Ovary (tissue), 9 donors: ENCODE data around the gene GRK6. TPM values are rescaled to one million over a fixed set of nuclear protein-coding genes. Genes with fewer than 3 reads are reported as not detected.

ENCODE experiments used
- DNase-seq, 5 donors: peaks; one replicate each; pipeline ENCODE4 v3.0.0-alpha.2; 2019 to 2020
- H3K27ac ChIP-seq, 2 donors: fragments of 200-600 bp; one replicate each; pipeline versions ENCODE4 v1.5.1 to v1.8.0; 2019 to 2022
- H3K27me3 ChIP-seq: fragments of 200-600 bp; one replicate; pipeline ENCODE4 v1.8.0; 2022
- H3K36me3 ChIP-seq: fragments of 200-600 bp; sonication (generic); one replicate; pipeline ENCODE4 v1.5.1; 2019
- H3K4me1 ChIP-seq: one replicate; pipeline ENCODE4 v1.8.1; 2013; ENCODE audit warnings: mild to moderate bottlenecking, moderate library complexity; ENCODE audit not compliant: insufficient read depth
- H3K4me3 ChIP-seq: fragments of 200-600 bp; sonication (generic); one replicate; pipeline ENCODE4 v1.5.1; 2017
- H3K9me3 ChIP-seq, 2 donors: fragments of 200-600 bp in 1 of 2; sonication (generic) in 1 of 2; one replicate each; pipeline versions ENCODE4 v1.5.1 to v1.8.1; 2013 to 2019; ENCODE audit warnings: mild to moderate bottlenecking in 1 of 2, moderate library complexity in 1 of 2
- CTCF ChIP-seq, 3 donors: fragments of 450-650 bp in 2 of 3; fragments of 200-600 bp in 1 of 3; IDR thresholded peaks; one replicate each; pipeline versions ENCODE4 v1.5.1 to v1.8.0; 2016 to 2022; ENCODE audit warnings: antibody characterized with exemption in 3 of 3, mild to moderate bottlenecking in 1 of 3
- EP300 ChIP-seq: sonication (generic); formaldehyde crosslinking; IDR thresholded peaks from one replicate; pipeline ENCODE4 v1.6.1; 2017; ENCODE audit warnings: antibody characterized with exemption
- POLR2A ChIP-seq: fragments of 450-650 bp; IDR thresholded peaks from one replicate; pipeline ENCODE4 v1.6.1; 2017; ENCODE audit warnings: antibody characterized with exemption, mild to moderate bottlenecking, moderate library complexity
- WGBS, 3 donors: extraction: QIAGEN DNeasy Blood & Tissue Kit in 1 of 3; methylation state at CpG; one replicate each; pipeline versions ENCODE4 v1.1.5 to v1.1.7; 2013 to 2017; 5-methylcytosine and 5-hydroxymethylcytosine counted together
- intact Hi-C, 4 donors: fragments of 100-400 bp; cut with DNase I; formaldehyde crosslinking; loops; one replicate each; pipeline versions ENCODE4 v1.11.0 to v1.15.1; 2022 to 2023
- polyA plus RNA-seq, 2 donors: library from polyadenylated mRNA; stranded (reverse); fragments of 200-250 nt in 1 of 2; fragments of 350-450 nt in 1 of 2; fragmentation: Illumina TruSeq in 1 of 2; extraction: RNeasy Lipid Tissue Mini Kit (QIAGEN cat#74804) in 1 of 2; gene quantifications; one replicate each; pipeline ENCODE4 v1.2.3, GENCODE V29; 2013 to 2014
- total RNA-seq, 7 donors: library from RNA; depleted of rRNA in 2 of 7; stranded (reverse); fragments of >200 nt in 2 of 7; fragmentation: NEBNext Ultra II Directional in 3 of 7; extraction: Animal tissue kit (Norgen Biotek cat#: 25700) in 3 of 7; gene quantifications; one replicate each; pipeline versions ENCODE4 v1.1.0 to v1.2.4, GENCODE V29; 2016 to 2023
- donor health status: DM: no; HTN: no; CAD: no; lungs with moderate emphysema.
- donor health status: DM: no; HTN: no; CAD: no.
- donor health status: Bipolar disorder and iron deficiency.
- donor health status: DM: yes; HTN: yes; CAD: no.
- donor health status: DM: no; HTN: no; CAD: no.
- donor health status: DM: yes; HTN: yes; CAD: no.

GRK6 gene
- total and polyA plus RNA-seq, 9 donors: 5.9 to 30.3 (median 18.6) TPM

GRCh38 chr5:177468685-177469628 lies 42.5 kb downstream of the GRK6 start:
- Histone ChIP-seq H3K27me3 (no peaks in the 10 kb centered on the region), H3K9me3 (no peaks in the 10 kb centered on the region), H3K27ac (no peak overlapping the region), H3K4me3 (no peak overlapping the region), H3K36me3 (no peaks in the 10 kb centered on the region), H3K4me1 (peaks cover 11% of the 10 kb centered on the region)
- peak in 1 of 5 donors; percentile 21 for DNase-seq
- intact Hi-C loops: no loop called here
- TF ChIP-seq POLR2A (no peak), CTCF (IDR thresholded peaks at IDR 0.05) (no peak), EP300 (no peak)
- WGBS, 3 donors: 61 to 70% (median 68%) methylated on average over 24 to 25 of the region's 25 CpGs

DNA sequence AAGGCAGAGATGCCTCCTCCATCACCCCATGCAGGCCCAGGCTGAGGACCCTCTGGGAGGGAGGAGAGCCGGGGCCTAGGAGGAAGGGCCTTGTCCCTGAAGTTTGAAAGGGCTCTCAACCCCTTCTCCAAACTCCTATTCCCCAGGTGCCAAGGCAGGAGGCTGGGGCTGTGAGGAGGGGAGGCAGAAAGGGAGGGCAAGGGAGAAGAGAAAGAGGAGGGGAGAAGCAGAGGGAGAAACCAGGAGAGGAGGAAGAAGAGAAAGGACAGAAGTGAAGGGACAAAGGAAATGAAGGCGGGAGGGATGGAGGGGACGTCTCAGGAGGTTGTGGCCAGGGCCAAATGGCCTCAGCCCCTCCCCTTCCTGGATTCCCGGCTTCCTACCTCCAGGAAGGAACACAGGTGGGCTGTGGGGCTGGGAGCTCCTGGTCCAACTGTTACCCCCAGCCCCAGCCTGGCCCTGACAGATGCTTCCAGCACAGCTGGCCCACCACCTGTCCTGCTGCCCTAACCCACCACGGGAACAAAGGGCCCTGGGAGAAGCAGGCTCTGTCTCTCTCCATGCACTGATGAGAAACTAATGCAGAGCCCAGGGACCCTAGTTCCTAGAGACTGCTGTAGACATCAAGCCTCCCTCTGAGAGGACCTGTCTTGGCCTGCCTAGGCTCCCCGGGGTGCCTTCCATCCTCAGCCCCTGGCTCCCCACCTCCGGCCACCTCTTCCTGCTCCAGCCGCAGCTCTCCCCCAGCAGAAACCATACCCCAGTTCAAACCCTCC lies 43.5 kb downstream of the GRK6 start:
- no peaks in the 10 kb centered on the region for H3K9me3 ChIP-seq
- TF ChIP-seq POLR2A: no peak
- TF ChIP-seq CTCF (IDR thresholded peaks at IDR 0.05): no peak
- TF ChIP-seq EP300: no peak
- intact Hi-C loops: no loop called here
- H3K27me3 ChIP-seq: no peaks in the 10 kb centered on the region
- WGBS, 3 donors: 64 to 79% (median 73%) methylated on average over 8 of the region's 8 CpGs
- peaks cover 20% of the 10 kb centered on the region for H3K4me1 ChIP-seq
- H3K27ac ChIP-seq: no peak overlapping the region
- H3K4me3 ChIP-seq: no peak overlapping the region
- no peak for DNase-seq
- H3K36me3 ChIP-seq: no peaks in the 10 kb centered on the region

DNA sequence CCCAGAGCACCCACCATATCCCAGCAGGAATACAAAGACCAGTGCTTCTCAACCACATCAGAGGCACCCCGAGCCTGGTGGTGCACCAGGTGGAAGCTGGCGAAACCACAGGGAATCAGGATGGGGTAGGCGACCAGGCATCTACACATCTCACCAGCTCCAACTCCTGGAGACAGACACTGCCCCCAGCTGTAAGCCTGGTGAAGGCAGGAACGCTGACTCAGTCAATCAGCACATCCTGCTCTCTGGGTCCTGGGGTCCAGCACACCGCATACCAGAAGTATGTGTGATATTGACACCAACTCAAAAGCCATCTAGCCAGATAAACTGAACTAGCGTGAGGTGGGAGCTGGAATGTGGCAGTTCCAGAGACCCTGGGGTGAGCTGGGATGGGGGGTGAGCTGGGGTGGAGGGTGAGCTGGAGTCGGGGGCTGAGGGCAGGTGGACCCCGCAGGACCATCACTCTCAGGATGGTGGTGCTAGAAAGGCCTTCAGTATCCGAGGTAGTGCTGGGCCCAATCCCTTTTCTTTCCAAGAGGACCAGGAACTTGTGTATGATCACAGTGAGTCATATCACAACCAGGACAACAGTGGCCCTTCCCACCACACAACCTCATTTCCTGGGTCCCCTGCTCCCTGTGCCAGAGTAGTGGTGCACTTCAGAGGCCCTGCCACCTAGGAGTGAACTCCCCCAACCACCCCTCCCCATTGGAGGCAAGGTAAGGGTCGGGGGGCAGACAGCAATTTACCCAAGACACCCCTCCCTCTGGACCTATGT lies 44.5 kb downstream of the GRK6 start:
- H3K4me3 ChIP-seq: no peak overlapping the region
- no peaks in the 10 kb centered on the region for H3K36me3 ChIP-seq
- H3K4me1 ChIP-seq: peaks cover 21% of the 10 kb centered on the region
- H3K9me3 ChIP-seq: no peaks in the 10 kb centered on the region
- no peak for TF ChIP-seq POLR2A
- no peaks in the 10 kb centered on the region for H3K27me3 ChIP-seq
- no peak for DNase-seq
- no peak overlapping the region for H3K27ac ChIP-seq
- intact Hi-C loops: no loop called here
- WGBS, 3 donors: 77 to 78% (median 77%) methylated on average over 10 of the region's 10 CpGs

DNA sequence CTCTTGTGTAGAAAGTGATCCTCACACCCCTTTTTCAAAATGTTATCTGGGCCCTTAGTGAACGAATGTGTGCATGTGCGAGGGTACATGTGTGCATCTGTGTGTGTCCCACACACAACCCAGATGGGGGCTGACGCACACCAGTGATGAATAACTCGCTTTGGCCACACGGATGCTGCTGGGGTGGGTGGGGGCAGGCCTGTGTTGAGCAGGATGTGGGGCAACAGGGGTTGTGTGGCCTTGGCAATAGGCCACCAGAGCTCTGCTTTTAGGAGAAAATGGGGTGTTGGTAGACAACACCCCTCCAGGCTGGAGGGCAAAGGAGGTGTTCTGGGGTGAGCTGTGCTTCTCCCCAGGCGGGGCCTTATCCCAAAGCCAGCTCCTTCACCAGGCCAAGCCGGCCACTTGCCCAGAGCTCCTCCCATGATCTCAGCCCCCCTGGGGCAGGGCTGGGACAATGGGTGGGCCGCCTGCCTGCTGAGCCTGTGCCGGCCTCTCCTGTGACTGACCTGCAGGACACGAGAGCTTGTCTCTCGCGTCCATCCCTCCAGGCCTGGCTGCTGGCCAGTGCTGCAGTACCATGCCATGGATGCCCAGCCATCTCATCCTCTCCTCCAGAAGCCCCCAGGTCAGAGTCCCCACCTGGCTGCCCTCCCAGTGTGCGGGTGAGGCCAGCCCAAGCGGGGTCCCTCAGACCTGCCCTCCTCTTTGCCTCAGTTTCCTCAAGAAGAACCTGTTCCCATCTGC lies 45.3 kb downstream of the GRK6 start:
- intact Hi-C loops: no loop called here
- no peaks in the 10 kb centered on the region for H3K9me3 ChIP-seq
- DNase-seq: peak in 3 of 5 donors; percentile 50 to 65 (median 63)
- no peaks in the 10 kb centered on the region for H3K36me3 ChIP-seq
- TF ChIP-seq POLR2A (no peak), CTCF (IDR thresholded peaks at IDR 0.05) (no peak), EP300 (no peak)
- peak overlapping the region; percentile 80 for H3K4me3 ChIP-seq
- 43 to 49% (median 47%) methylated on average over 14 of the region's 14 CpGs for WGBS, 3 donors
- no peaks in the 10 kb centered on the region for H3K27me3 ChIP-seq
- H3K4me1 ChIP-seq: peaks cover 21% of the 10 kb centered on the region
- H3K27ac ChIP-seq: no peak overlapping the region
